ENCODE data around the gene ABTB1.

ABTB1 gene

GRCh38 chr3:127688416-127689265 lies 15.9 kb downstream of the ABTB1 start:
- Histone ChIP-seq H3K9ac (ENCODE audit: low read length in 2 of 2) (peak overlapping the region; percentile 58 to 68), H3K27ac (ENCODE audit: low read length) (peak overlapping the region; percentile 80)

GRCh38 chr3:127689266-127689860 lies 16.6 kb downstream of the ABTB1 start:
- H3K9ac ChIP-seq (ENCODE audit: low read length in 2 of 2) = peak overlapping the region; percentile 58 to 66
- H3K9me3 ChIP-seq (ENCODE audit: control insufficient read depth in 2 of 2, low read length in 2 of 2) = no peaks in the 10 kb centered on the region
- peaks cover 9 to 15% of the 10 kb centered on the region in 2 donors for H3K36me3 ChIP-seq (ENCODE audit: control insufficient read depth in 2 of 2, insufficient read depth in 2 of 2, low read length in 2 of 2)
- H3K4me3 ChIP-seq (ENCODE audit: low read length in 2 of 2) = no peak overlapping the region
- peaks cover 38% of the 10 kb centered on the region for H3K4me1 ChIP-seq (ENCODE audit: control insufficient read depth, insufficient read depth, low read length)
- peak overlapping the region; percentile 80 for H3K27ac ChIP-seq (ENCODE audit: low read length)
- no peaks in the 10 kb centered on the region for H3K27me3 ChIP-seq (ENCODE audit: control insufficient read depth in 1 of 2, insufficient read depth in 2 of 2, low read length in 2 of 2)

More at GRCh38 chr3:127688416-127689265, 15.9 kb downstream of the ABTB1 start:
- peaks cover 38% of the 10 kb centered on the region for H3K4me1 ChIP-seq (ENCODE audit: control insufficient read depth, insufficient read depth, low read length)
- H3K36me3 ChIP-seq (ENCODE audit: control insufficient read depth in 2 of 2, insufficient read depth in 2 of 2, low read length in 2 of 2) = peaks cover 9 to 15% of the 10 kb centered on the region in 2 donors
- no peaks in the 10 kb centered on the region for H3K9me3 ChIP-seq (ENCODE audit: control insufficient read depth in 2 of 2, low read length in 2 of 2)
- no peaks in the 10 kb centered on the region for H3K27me3 ChIP-seq (ENCODE audit: control insufficient read depth in 1 of 2, insufficient read depth in 2 of 2, low read length in 2 of 2)
- H3K4me3 ChIP-seq (ENCODE audit: low read length in 2 of 2) = no peak overlapping the region

GRCh38 chr3:127690106-127690505 lies 17.4 kb downstream of the ABTB1 start:
- Histone ChIP-seq H3K9me3 (ENCODE audit: control insufficient read depth in 2 of 2, low read length in 2 of 2) (no peaks in the 10 kb centered on the region), H3K36me3 (ENCODE audit: control insufficient read depth in 2 of 2, insufficient read depth in 2 of 2, low read length in 2 of 2) (peaks cover 9 to 16% of the 10 kb centered on the region in 2 donors), H3K4me3 (ENCODE audit: low read length in 2 of 2) (peak overlapping the region in 1 of 2 donors; percentile 8), H3K4me1 (ENCODE audit: control insufficient read depth, insufficient read depth, low read length) (peaks cover 41% of the 10 kb centered on the region), H3K27ac (ENCODE audit: low read length) (peak overlapping the region; percentile 80), H3K27me3 (ENCODE audit: control insufficient read depth in 1 of 2, insufficient read depth in 2 of 2, low read length in 2 of 2) (no peaks in the 10 kb centered on the region), H3K9ac (ENCODE audit: low read length in 2 of 2) (peak overlapping the region; percentile 58)

- Histone ChIP-seq H3K27ac (ENCODE audit: low read length) (peak overlapping the region; percentile 80), H3K9ac (ENCODE audit: low read length in 2 of 2) (peak overlapping the region; percentile 58), H3K9me3 (ENCODE audit: control insufficient read depth in 2 of 2, low read length in 2 of 2) (no peaks in the 10 kb centered on the region), H3K36me3 (ENCODE audit: control insufficient read depth in 2 of 2, insufficient read depth in 2 of 2, low read length in 2 of 2) (peaks cover 9 to 16% of the 10 kb centered on the region in 2 donors), H3K4me3 (ENCODE audit: low read length in 2 of 2) (no peak overlapping the region), H3K27me3 (ENCODE audit: control insufficient read depth in 1 of 2, insufficient read depth in 2 of 2, low read length in 2 of 2) (no peaks in the 10 kb centered on the region), H3K4me1 (ENCODE audit: control insufficient read depth, insufficient read depth, low read length) (peaks cover 42% of the 10 kb centered on the region)
These were observed 18.2 kb downstream of the ABTB1 start for GRCh38 chr3:127690823-127691452.

GRCh38 chr3:127691489-127691888 lies 18.7 kb downstream of the ABTB1 start:
- Histone ChIP-seq H3K9me3 (ENCODE audit: control insufficient read depth in 2 of 2, low read length in 2 of 2) (no peaks in the 10 kb centered on the region), H3K4me1 (ENCODE audit: control insufficient read depth, insufficient read depth, low read length) (peaks cover 47% of the 10 kb centered on the region), H3K9ac (ENCODE audit: low read length in 2 of 2) (peak overlapping the region in 1 of 2 donors; percentile 58), H3K4me3 (ENCODE audit: low read length in 2 of 2) (no peak overlapping the region), H3K36me3 (ENCODE audit: control insufficient read depth in 2 of 2, insufficient read depth in 2 of 2, low read length in 2 of 2) (peaks cover 9 to 16% of the 10 kb centered on the region in 2 donors), H3K27ac (ENCODE audit: low read length) (peak overlapping the region; percentile 80), H3K27me3 (ENCODE audit: control insufficient read depth in 1 of 2, insufficient read depth in 2 of 2, low read length in 2 of 2) (no peaks in the 10 kb centered on the region)

- H3K27me3 ChIP-seq (ENCODE audit: control insufficient read depth in 1 of 2, insufficient read depth in 2 of 2, low read length in 2 of 2) = no peaks in the 10 kb centered on the region
- H3K27ac ChIP-seq (ENCODE audit: low read length) = no peak overlapping the region
- H3K36me3 ChIP-seq (ENCODE audit: control insufficient read depth in 2 of 2, insufficient read depth in 2 of 2, low read length in 2 of 2) = peaks cover 9 to 16% of the 10 kb centered on the region in 2 donors
- H3K4me1 ChIP-seq (ENCODE audit: control insufficient read depth, insufficient read depth, low read length) = peaks cover 51% of the 10 kb centered on the region
- no peak overlapping the region for H3K4me3 ChIP-seq (ENCODE audit: low read length in 2 of 2)
- no peak overlapping the region for H3K9ac ChIP-seq (ENCODE audit: low read length in 2 of 2)
- H3K9me3 ChIP-seq (ENCODE audit: control insufficient read depth in 2 of 2, low read length in 2 of 2) = no peaks in the 10 kb centered on the region
These were observed 19.2 kb downstream of the ABTB1 start for GRCh38 chr3:127691974-127692373.

- Histone ChIP-seq H3K27ac (ENCODE audit: low read length) (no peak overlapping the region), H3K36me3 (ENCODE audit: control insufficient read depth in 2 of 2, insufficient read depth in 2 of 2, low read length in 2 of 2) (peaks cover 9 to 16% of the 10 kb centered on the region in 2 donors)
These were observed 20.0 kb downstream of the ABTB1 start for GRCh38 chr3:127692501-127693335.

GRCh38 chr3:127693336-127693843 lies 20.6 kb downstream of the ABTB1 start:
- Histone ChIP-seq H3K4me1 (ENCODE audit: control insufficient read depth, insufficient read depth, low read length) (peaks cover 58% of the 10 kb centered on the region), H3K27me3 (ENCODE audit: control insufficient read depth in 1 of 2, insufficient read depth in 2 of 2, low read length in 2 of 2) (no peaks in the 10 kb centered on the region), H3K36me3 (ENCODE audit: control insufficient read depth in 2 of 2, insufficient read depth in 2 of 2, low read length in 2 of 2) (peaks cover 9 to 16% of the 10 kb centered on the region in 2 donors), H3K4me3 (ENCODE audit: low read length in 2 of 2) (no peak overlapping the region), H3K9me3 (ENCODE audit: control insufficient read depth in 2 of 2, low read length in 2 of 2) (no peaks in the 10 kb centered on the region), H3K27ac (ENCODE audit: low read length) (no peak overlapping the region), H3K9ac (ENCODE audit: low read length in 2 of 2) (no peak overlapping the region)

More at GRCh38 chr3:127692501-127693335, 20.0 kb downstream of the ABTB1 start:
- no peaks in the 10 kb centered on the region for H3K27me3 ChIP-seq (ENCODE audit: control insufficient read depth in 1 of 2, insufficient read depth in 2 of 2, low read length in 2 of 2)
- no peak overlapping the region for H3K9ac ChIP-seq (ENCODE audit: low read length in 2 of 2)
- H3K9me3 ChIP-seq (ENCODE audit: control insufficient read depth in 2 of 2, low read length in 2 of 2) = no peaks in the 10 kb centered on the region
- no peak overlapping the region for H3K4me3 ChIP-seq (ENCODE audit: low read length in 2 of 2)
- H3K4me1 ChIP-seq (ENCODE audit: control insufficient read depth, insufficient read depth, low read length) = peaks cover 58% of the 10 kb centered on the region

GRCh38 chr3:127694467-127695215 lies 21.9 kb downstream of the ABTB1 start:
- Histone ChIP-seq H3K27ac (ENCODE audit: low read length) (no peak overlapping the region), H3K36me3 (ENCODE audit: control insufficient read depth in 2 of 2, insufficient read depth in 2 of 2, low read length in 2 of 2) (peaks cover 9 to 16% of the 10 kb centered on the region in 2 donors), H3K4me3 (ENCODE audit: low read length in 2 of 2) (no peak overlapping the region), H3K9me3 (ENCODE audit: control insufficient read depth in 2 of 2, low read length in 2 of 2) (no peaks in the 10 kb centered on the region), H3K4me1 (ENCODE audit: control insufficient read depth, insufficient read depth, low read length) (peaks cover 58% of the 10 kb centered on the region), H3K27me3 (ENCODE audit: control insufficient read depth in 1 of 2, insufficient read depth in 2 of 2, low read length in 2 of 2) (no peaks in the 10 kb centered on the region), H3K9ac (ENCODE audit: low read length in 2 of 2) (no peak overlapping the region)
